GM12872 (cell line): Measurements from ENCODE around the gene DDA1.

Experiments used
- TF ChIP-seq, protein P1 (sequence below): IDR thresholded peaks from 3 replicates; pipeline ENCODE4 v1.5.1; 2011; ENCODE audit warnings: low read depth, mild to moderate bottlenecking, low read length, moderate library complexity; ENCODE audit not compliant: insufficient read depth

The DDA1 gene

DNA sequence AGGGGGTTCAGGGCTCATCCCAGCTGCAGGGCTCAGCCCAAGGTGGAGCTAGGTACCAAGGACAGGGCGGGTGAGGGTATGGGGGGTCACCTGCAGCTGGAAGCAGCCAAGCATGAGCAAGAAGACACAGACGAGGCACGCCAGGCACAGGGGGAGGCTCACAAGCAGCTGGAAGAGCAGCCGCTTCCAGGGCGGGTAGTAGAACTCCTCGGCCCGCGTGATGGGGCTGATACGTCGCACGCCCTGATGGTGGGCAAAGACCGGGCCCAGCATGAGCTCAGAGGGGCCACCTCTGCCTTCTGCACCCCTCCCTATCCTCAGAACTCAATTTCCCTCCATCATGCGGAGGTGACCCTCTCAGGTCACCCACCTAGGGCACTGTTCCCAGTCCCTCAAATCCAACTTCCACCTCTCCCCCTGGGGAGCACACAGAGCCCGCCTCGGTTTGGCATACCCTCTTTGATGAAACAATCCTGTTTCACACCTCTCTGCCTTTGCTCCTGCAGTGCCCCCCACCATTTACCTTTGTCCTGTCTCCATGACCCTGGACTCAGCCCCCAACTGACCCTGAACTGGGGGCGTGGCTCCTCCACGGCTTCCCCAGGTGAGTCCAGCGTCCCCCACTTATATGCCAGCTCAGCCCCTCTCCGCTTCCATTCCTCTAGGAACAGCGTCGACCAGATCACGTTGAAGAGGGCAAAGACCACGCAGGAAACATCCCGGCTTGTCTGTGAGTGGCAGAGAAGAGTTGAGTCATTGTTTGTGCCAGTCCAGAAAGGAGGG, 21.1 kb downstream of the DDA1 start:
- TF ChIP-seq, protein P1, sequence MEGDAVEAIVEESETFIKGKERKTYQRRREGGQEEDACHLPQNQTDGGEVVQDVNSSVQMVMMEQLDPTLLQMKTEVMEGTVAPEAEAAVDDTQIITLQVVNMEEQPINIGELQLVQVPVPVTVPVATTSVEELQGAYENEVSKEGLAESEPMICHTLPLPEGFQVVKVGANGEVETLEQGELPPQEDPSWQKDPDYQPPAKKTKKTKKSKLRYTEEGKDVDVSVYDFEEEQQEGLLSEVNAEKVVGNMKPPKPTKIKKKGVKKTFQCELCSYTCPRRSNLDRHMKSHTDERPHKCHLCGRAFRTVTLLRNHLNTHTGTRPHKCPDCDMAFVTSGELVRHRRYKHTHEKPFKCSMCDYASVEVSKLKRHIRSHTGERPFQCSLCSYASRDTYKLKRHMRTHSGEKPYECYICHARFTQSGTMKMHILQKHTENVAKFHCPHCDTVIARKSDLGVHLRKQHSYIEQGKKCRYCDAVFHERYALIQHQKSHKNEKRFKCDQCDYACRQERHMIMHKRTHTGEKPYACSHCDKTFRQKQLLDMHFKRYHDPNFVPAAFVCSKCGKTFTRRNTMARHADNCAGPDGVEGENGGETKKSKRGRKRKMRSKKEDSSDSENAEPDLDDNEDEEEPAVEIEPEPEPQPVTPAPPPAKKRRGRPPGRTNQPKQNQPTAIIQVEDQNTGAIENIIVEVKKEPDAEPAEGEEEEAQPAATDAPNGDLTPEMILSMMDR = no peak

GRCh38 chr19:17331045-17331558, 21.7 kb downstream of the DDA1 start:
- TF ChIP-seq, protein P1 = no peak

DNA sequence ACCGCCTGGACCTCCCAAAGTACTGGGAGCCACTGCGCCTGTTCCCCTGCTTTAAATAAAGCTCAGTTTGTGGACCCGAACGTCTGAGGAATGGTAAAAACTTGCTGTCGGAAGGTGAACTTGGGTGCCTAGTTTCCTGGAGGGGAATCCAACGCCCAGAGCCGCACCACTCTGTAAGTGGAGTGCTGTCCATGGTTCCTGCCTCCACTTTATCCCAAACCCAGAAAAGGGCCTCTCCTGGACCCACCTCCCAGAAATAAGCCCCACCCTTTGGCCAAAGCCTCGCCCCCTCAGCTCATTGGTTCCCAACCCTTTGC, 23.0 kb downstream of the DDA1 start:
- TF ChIP-seq, protein P1 = no peak

- TF ChIP-seq, protein P1 = no peak
Measured at GRCh38 chr19:17332677-17333581, 23.6 kb downstream of the DDA1 start.

DNA sequence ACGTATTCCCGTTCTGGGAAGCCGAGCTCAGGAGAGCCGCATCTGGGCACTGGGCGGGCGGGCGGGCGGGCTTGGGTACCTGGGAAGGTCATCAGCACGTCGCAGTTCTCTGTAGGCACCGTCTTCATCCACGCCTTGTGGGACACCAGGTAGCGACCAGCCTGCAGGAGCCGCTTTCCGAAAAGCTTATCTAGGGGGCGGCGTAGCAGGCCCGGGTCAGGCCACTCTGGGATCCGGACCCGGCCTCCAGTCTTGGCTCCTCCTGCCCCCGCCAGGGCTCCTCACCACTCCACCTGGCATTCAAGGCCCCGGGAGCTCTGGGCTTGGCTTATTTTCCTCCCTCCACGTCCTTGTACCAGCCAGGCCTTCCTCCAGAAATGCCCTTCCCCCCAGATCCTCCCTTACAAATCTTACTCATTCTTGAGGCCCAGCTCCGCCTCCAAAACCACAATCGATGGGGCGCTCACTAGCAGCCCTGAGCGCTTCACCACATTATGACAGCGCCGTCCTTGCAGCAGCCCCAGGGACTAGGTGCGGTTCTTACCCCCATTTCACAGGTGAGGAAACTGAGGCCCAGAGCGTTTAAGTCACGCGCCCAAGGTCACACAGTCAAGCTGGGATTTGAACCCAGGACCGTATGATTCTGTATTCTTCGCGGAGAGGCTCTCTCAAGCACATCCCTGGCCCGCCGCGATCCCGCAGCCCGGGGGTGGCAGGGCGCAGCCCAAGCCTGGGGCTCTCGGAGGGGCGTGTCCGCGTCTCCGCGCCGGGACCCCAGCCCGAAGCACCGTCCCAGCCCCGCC, 24.4 kb downstream of the DDA1 start:
- TF ChIP-seq, protein P1 = no peak

- TF ChIP-seq, protein P1 = no peak
Measured at GRCh38 chr19:17334414-17335409, 25.3 kb downstream of the DDA1 start, which contains the start of gene ANO8. TSS of gene ANO8 (minus strand) at chr19:17334855. CDS start at chr19:17334670, 185 bp downstream.
